ENCODE data around the gene COL17A1.

The COL17A1 gene

GRCh38 chr10:103990121-103990520 lies 95.6 kb downstream of the COL17A1 start:
- Histone ChIP-seq H3K9ac (ENCODE audit: low read length in 2 of 2) (no peak overlapping the region), H3K27me3 (ENCODE audit: control insufficient read depth in 1 of 2, insufficient read depth in 2 of 2, low read length in 2 of 2) (no peaks in the 10 kb centered on the region), H3K9me3 (ENCODE audit: control insufficient read depth in 2 of 2, low read length in 2 of 2) (no peaks in the 10 kb centered on the region), H3K27ac (ENCODE audit: low read length) (no peak overlapping the region), H3K4me3 (ENCODE audit: low read length in 2 of 2) (no peak overlapping the region), H3K36me3 (ENCODE audit: control insufficient read depth in 2 of 2, insufficient read depth in 2 of 2, low read length in 2 of 2) (no peaks in the 10 kb centered on the region), H3K4me1 (ENCODE audit: control insufficient read depth, insufficient read depth, low read length) (peaks cover 2% of the 10 kb centered on the region)

DNA sequence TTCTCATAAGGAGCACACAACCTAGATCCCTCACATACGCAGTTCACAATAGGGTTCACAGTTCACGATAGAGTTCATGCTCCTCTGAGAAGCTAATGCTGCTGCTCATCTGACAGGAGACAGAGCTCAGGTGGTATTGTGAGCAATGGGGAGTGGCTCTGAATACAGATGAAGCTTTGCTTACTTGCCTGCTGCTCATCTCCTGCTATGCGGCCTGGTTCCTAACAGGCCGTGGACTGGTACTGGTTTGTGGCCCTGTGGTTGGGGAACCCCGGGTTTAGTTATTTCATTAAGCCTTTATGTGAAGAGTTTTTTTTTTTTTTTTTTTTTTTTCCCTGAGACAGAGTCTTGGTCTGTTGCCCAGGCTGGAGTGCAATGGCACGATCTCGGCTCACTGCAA lies 99.3 kb downstream of the COL17A1 start:
- Histone ChIP-seq H3K27ac (ENCODE audit: low read length) (no peak overlapping the region), H3K4me3 (ENCODE audit: low read length in 2 of 2) (no peak overlapping the region), H3K9ac (ENCODE audit: low read length in 2 of 2) (no peak overlapping the region), H3K36me3 (ENCODE audit: control insufficient read depth in 2 of 2, insufficient read depth in 2 of 2, low read length in 2 of 2) (no peaks in the 10 kb centered on the region), H3K4me1 (ENCODE audit: control insufficient read depth, insufficient read depth, low read length) (peaks cover 2% of the 10 kb centered on the region), H3K27me3 (ENCODE audit: control insufficient read depth in 1 of 2, insufficient read depth in 2 of 2, low read length in 2 of 2) (no peaks in the 10 kb centered on the region), H3K9me3 (ENCODE audit: control insufficient read depth in 2 of 2, low read length in 2 of 2) (no peaks in the 10 kb centered on the region)

- Histone ChIP-seq H3K27me3 (ENCODE audit: control insufficient read depth in 1 of 2, insufficient read depth in 2 of 2, low read length in 2 of 2) (no peaks in the 10 kb centered on the region), H3K9me3 (ENCODE audit: control insufficient read depth in 2 of 2, low read length in 2 of 2) (no peaks in the 10 kb centered on the region), H3K4me1 (ENCODE audit: control insufficient read depth, insufficient read depth, low read length) (peaks cover 2% of the 10 kb centered on the region), H3K9ac (ENCODE audit: low read length in 2 of 2) (no peak overlapping the region), H3K36me3 (ENCODE audit: control insufficient read depth in 2 of 2, insufficient read depth in 2 of 2, low read length in 2 of 2) (no peaks in the 10 kb centered on the region), H3K27ac (ENCODE audit: low read length) (no peak overlapping the region), H3K4me3 (ENCODE audit: low read length in 2 of 2) (no peak overlapping the region)
These were observed 100.0 kb downstream of the COL17A1 start for GRCh38 chr10:103985726-103986125.

GRCh38 chr10:103983367-103983911 lies 102.2 kb downstream of the COL17A1 start:
- H3K36me3 ChIP-seq (ENCODE audit: control insufficient read depth in 2 of 2, insufficient read depth in 2 of 2, low read length in 2 of 2), result no peaks in the 10 kb centered on the region
- H3K4me1 ChIP-seq (ENCODE audit: control insufficient read depth, insufficient read depth, low read length), result no peaks in the 10 kb centered on the region
- peak overlapping the region in 1 of 2 donors; percentile 4 for H3K9ac ChIP-seq (ENCODE audit: low read length in 2 of 2)
- H3K9me3 ChIP-seq (ENCODE audit: control insufficient read depth in 2 of 2, low read length in 2 of 2), result no peaks in the 10 kb centered on the region
- H3K4me3 ChIP-seq (ENCODE audit: low read length in 2 of 2), result no peak overlapping the region
- no peaks in the 10 kb centered on the region for H3K27me3 ChIP-seq (ENCODE audit: control insufficient read depth in 1 of 2, insufficient read depth in 2 of 2, low read length in 2 of 2)
- H3K27ac ChIP-seq (ENCODE audit: low read length), result no peak overlapping the region

DNA sequence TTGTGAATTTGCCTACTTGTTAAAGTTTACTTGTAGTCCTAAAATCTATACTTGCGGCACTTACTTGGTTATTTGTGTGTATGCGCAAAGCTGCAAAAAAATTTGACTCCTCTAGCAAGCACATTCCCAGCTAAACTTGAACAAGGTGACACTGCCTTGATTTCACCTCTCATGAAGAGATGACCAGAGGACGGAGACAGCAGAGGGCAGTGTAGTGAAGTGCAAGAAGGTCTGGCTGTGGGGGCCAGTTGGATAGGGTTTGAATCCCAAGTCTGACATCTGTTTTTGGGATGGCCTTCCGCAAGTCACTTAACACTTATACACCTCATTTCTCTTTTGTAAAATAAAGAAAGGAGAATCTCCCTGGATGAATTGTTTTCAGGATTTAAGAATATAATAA lies 103.0 kb downstream of the COL17A1 start:
- H3K36me3 ChIP-seq (ENCODE audit: control insufficient read depth in 2 of 2, insufficient read depth in 2 of 2, low read length in 2 of 2), result no peaks in the 10 kb centered on the region

More for the DNA sequence above, 103.0 kb downstream of the COL17A1 start:
- no peak overlapping the region for H3K9ac ChIP-seq (ENCODE audit: low read length in 2 of 2)
- H3K4me1 ChIP-seq (ENCODE audit: control insufficient read depth, insufficient read depth, low read length), result no peaks in the 10 kb centered on the region
- H3K9me3 ChIP-seq (ENCODE audit: control insufficient read depth in 2 of 2, low read length in 2 of 2), result no peaks in the 10 kb centered on the region
- no peaks in the 10 kb centered on the region for H3K27me3 ChIP-seq (ENCODE audit: control insufficient read depth in 1 of 2, insufficient read depth in 2 of 2, low read length in 2 of 2)
- no peak overlapping the region for H3K4me3 ChIP-seq (ENCODE audit: low read length in 2 of 2)
- no peak overlapping the region for H3K27ac ChIP-seq (ENCODE audit: low read length)
